Nephron progenitor cell (in vitro differentiated cells): ENCODE measurements around the gene OLFML2B.

Source experiments
- DNase-seq: peaks from one replicate; pipeline ENCODE4 v3.0.0; 2021
- H3K27ac Mint-ChIP-seq: 2 replicates; pipeline ENCODE4 v1.8.0; 2021; ENCODE audit warnings: mild to moderate bottlenecking, moderate library complexity, mixed read lengths
- H3K27me3 Mint-ChIP-seq: 2 replicates; pipeline ENCODE4 v1.8.0; 2021; ENCODE audit warnings: mild to moderate bottlenecking, low read depth, mixed read lengths; ENCODE audit not compliant: poor library complexity
- H3K36me3 Mint-ChIP-seq: 2 replicates; pipeline ENCODE4 v1.8.0; 2021; ENCODE audit warnings: low read depth, mixed read lengths
- H3K4me1 Mint-ChIP-seq: 2 replicates; pipeline ENCODE4 v1.8.0; 2021; ENCODE audit warnings: mixed read lengths
- H3K4me3 Mint-ChIP-seq: 2 replicates; pipeline ENCODE4 v1.8.0; 2021; ENCODE audit warnings: mild to moderate bottlenecking, moderate library complexity, mixed read lengths
- H3K9me3 Mint-ChIP-seq: 2 replicates; pipeline ENCODE4 v1.8.0; 2021; ENCODE audit warnings: mild to moderate bottlenecking, moderate library complexity, mixed read lengths
- CTCF ChIP-seq: fragments of 200-600 bp; sonication (generic); IDR thresholded peaks from 2 replicates; pipeline ENCODE4 v1.5.0; 2021; ENCODE audit warnings: antibody characterized with exemption

The OLFML2B gene

DNA sequence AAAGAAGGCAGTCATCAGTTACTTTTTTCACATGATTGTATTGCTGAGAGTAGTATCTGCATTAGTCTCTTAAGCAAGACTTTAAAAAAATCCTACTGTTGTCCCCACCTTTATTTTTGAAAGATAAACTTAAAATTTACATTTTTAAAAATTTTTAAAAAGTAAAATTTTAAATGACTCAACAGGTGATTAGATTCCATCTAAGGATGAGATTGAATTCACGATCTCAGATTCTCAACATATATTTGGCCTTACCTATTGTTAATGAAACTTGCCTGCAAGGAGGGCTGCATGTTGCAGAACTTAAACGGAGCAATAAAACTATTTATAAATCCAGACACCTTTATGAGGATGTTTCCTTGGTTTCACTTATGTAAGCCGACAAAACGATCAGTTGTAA lies 75.2 kb downstream of the OLFML2B start:
- Mint-ChIP-seq H3K4me3 (no peak overlapping the region), H3K27ac (no peak overlapping the region), H3K4me1 (peaks cover 32% of the 10 kb centered on the region), H3K9me3 (peaks cover 10% of the 10 kb centered on the region), H3K36me3 (peaks cover 10% of the 10 kb centered on the region), H3K27me3 (no peaks in the 10 kb centered on the region)
- no peak for DNase-seq
- no peak for TF ChIP-seq CTCF

GRCh38 chr1:161946071-161946987 lies 77.3 kb downstream of the OLFML2B start:
- Mint-ChIP-seq H3K36me3 (peaks cover 17% of the 10 kb centered on the region), H3K27me3 (no peaks in the 10 kb centered on the region), H3K27ac (no peak overlapping the region), H3K4me1 (peaks cover 29% of the 10 kb centered on the region), H3K9me3 (peaks cover 10% of the 10 kb centered on the region), H3K4me3 (no peak overlapping the region)
- DNase-seq: no peak
- no peak for TF ChIP-seq CTCF

DNA sequence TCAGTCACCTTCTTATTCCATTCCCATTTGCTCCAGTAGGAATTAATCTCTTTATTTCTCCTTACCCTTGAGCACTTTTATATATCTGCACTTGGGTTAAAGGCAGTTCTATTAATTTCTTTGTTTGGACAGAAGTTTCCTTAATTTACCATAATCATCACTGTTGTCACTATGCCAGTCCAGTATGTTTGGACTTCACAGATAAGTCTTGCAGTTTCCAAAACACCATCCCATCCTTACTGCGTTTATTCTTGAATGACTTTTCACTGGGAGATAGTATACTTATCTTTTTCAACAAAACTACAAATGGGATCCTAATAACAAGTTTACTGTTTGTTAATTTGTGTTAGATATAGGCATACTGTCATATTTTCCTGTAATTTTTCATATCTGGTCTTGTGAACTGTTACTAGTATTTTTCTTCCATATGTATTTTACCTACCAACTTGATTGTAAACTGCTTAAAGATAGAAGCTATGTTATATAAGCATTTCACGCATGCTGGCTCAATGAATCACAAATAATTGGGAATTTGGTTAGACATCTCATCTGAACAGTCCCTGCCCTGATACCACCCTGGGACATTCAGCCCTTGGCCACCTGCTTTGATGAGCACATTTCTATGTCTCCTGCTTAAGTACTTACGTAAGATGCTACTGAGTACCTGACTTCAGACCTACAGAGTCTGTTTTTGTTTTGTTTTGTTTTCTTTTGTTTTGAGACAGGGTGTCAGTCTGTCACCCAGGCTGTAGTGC lies 78.2 kb downstream of the OLFML2B start:
- no peak overlapping the region for H3K4me3 Mint-ChIP-seq
- peaks cover 10% of the 10 kb centered on the region for H3K9me3 Mint-ChIP-seq
- DNase-seq: no peak
- peaks cover 17% of the 10 kb centered on the region for H3K36me3 Mint-ChIP-seq
- no peaks in the 10 kb centered on the region for H3K27me3 Mint-ChIP-seq
- H3K4me1 Mint-ChIP-seq: peaks cover 26% of the 10 kb centered on the region
- no peak overlapping the region for H3K27ac Mint-ChIP-seq
- TF ChIP-seq CTCF: no peak

DNA sequence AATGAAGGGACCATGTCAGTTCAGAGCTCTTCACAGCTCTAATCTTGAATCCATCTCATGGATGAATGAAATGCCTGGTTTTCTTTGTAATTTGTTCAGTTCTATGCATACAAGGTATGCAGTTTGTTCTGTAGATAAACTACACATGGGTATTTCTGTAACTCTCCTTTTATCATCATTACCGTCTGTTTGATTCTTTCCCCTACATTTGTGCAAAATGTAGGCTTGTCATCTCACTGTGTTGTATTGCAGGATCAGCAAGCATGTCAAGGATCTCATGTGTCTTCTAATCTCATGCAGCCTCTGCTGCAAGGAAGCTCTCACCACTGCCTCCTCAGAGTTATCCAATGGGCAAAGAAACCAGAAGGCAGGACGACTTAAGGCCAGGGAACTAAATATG lies 79.3 kb downstream of the OLFML2B start:
- Mint-ChIP-seq H3K27me3 (no peaks in the 10 kb centered on the region), H3K9me3 (peaks cover 7% of the 10 kb centered on the region), H3K4me3 (no peak overlapping the region), H3K27ac (peak overlapping the region; percentile 50), H3K36me3 (peaks cover 17% of the 10 kb centered on the region), H3K4me1 (peaks cover 15% of the 10 kb centered on the region)
- DNase-seq: no peak
- no peak for TF ChIP-seq CTCF

DNA sequence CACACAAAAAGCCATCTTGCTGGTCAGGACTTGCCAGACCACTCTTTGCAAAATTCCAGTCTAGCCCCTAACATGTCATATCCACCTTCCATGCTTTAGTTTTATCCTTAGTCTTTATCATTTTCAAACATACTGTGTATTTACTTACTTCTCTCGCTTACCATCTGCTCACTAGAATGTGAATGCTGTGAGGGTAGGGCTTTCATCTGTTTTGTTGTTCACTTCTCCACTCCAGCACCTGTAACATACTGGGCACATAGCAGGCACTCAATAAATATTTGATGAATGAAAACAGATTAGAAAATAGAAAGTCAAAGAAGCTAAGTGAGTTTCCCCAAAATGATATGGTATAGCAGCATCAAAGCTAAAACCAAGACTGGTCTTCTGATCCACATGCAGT lies 79.9 kb downstream of the OLFML2B start:
- no peak for DNase-seq
- H3K27ac Mint-ChIP-seq: no peak overlapping the region
- H3K4me1 Mint-ChIP-seq: peaks cover 9% of the 10 kb centered on the region
- peaks cover 17% of the 10 kb centered on the region for H3K36me3 Mint-ChIP-seq
- no peak overlapping the region for H3K4me3 Mint-ChIP-seq
- H3K27me3 Mint-ChIP-seq: no peaks in the 10 kb centered on the region
- H3K9me3 Mint-ChIP-seq: peaks cover 6% of the 10 kb centered on the region
- TF ChIP-seq CTCF: no peak
